HG02938 (cell line): ENCODE measurements around the gene C4orf33.
"Not testable (repeated sequence)": the region's sequence is repeated elsewhere in the genome, so short reads cannot be mapped to it uniquely, and the experiment has no call there.

Experiments
- ATAC-seq: cut with Tn5 transposase; IDR thresholded peaks from one replicate; pipeline ENCODE4 v1.9.1; 2021; ENCODE audit warnings: mild to moderate bottlenecking, moderate library complexity; ENCODE audit not compliant: unreplicated experiment

The C4orf33 gene

DNA sequence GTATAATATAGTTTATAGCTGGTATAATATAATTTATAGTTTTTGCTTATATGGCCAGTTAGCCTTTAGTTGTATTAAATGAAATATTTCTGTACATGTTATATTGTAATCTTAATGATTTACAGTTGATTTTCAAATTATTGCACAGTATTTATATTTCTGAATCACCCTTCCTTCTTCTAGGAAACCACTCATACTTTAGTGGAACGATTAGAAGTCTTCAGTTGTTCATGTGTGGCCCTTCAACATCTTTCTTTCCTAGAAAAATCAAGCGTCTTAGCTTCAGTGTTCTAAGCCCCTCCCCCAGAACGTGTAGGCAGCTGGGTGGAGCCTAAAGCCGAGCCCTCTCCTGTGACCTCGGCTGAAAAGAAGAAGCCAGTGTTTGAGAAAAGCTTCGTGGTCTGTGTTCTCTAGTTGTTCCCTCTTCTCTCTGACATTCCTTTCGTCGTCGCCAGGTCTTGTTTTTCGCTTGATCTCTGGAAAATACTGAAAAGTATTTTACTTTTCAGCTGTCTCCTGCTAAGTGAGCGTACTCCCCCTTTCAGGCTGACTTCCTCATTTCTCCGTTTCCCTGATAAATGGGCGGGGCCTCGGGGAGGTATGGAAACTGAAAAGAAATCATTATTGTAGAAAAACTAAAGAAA lies at the start of gene C4orf33:
Gene C4orf33, plus strand, starts transcription at position 342 of the 644 bp plus-strand sequence. CDS start 6,459 bp downstream, outside the sequence.
- peak; percentile 36 for ATAC-seq

DNA sequence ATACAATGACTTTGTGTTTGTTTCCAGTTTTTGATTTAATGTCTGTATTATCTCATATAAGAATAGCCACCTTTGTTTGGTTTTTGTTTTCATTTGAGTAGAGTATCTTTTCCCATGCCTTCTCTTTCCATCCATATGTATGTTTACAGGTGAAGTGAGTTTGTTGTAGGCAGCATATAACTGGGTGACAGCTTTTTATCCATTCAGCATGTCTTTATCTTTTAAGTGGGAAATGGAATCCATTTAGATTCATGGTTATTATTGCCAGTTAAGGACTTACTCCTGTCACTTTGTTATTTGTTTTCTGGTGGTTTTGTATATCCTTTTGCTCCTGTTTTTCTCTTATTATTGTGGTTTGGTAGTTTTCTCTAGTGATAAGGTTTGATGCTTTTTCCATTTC lies 36.9 kb upstream of the C4orf33 start:
- no peak for ATAC-seq

- no peak for ATAC-seq
Observed at GRCh38 chr4:129062580-129062979, 33.4 kb upstream of the C4orf33 start.

GRCh38 chr4:129063640-129064039 lies 32.3 kb upstream of the C4orf33 start:
- ATAC-seq: no peak

DNA sequence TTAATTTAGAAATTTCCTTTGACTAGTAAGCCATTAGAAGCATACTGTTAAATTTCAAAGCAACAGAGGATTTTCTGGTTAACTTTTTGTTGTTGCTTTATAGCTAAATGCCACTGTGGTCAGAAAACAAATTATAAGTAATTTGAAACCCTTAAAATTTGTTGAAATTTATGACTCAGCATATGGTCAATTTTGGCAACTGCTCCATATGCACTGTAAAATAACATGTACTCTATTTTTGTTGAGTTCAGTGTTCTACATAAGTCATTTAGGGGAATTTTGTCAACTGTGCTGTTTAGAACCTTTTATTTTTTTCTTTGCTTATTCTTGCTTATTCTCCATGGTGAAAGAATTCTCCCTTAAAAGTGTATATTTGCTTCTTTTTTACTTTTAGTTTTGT lies 31.2 kb upstream of the C4orf33 start:
- ATAC-seq: no peak

DNA sequence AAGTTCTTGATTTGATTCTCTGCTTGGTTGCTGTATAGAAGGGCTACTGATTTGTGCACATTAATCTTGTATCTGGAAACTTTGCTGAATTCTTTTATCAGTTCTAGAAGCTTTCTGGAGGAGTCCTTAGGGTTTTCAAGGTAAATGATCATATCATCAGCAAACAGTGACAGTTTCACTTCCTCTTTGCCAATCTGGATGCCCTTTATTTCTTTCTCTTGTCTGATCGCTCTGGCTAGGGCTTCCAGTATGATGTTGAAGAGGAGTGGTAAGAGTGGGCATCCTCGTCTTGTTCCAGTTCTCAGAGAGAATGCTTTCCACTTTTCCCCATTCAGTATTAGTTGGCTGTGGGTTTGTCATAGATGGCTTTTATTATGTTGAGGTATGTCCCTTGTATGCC lies 26.4 kb upstream of the C4orf33 start:
- ATAC-seq: not testable (repeated sequence)

DNA sequence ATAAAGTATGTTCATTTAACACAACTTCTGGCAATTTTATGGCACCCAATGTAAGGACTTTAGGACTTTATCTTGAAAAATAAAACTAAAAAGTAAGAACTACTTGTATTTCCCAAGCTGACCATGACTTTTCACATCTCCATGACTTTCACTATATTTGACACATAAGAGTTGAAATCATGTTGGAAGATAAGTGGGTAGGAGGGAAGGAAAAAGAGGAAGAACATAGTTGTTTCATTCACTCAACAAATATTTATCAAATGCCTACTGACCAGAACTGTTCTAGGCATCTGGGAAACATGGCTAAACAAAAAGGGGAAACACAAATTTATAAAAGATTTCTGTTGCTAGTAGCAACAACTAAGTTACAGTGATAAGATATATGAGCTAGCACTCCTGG lies 18.6 kb upstream of the C4orf33 start:
- ATAC-seq: no peak

DNA sequence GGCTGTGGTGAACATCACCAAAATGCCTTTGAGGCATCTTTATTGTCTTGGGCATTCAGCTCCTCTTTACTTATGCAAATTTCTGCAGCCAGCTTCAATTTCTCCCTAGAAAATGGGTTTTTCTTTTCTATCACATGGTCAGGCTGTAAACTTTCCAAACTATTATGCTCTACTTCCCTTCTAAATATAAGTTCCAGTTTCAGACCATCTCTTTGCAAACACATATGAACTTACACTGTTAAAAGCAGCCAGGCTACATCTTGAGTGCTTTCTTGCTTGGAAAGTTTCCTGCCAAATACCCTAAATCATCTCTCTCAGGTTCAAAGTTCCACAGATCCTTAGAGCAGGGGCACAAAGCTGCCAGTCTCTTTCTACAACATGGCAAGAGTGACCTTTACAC lies 15.8 kb upstream of the C4orf33 start:
- ATAC-seq: no peak

GRCh38 chr4:129082302-129082701 lies 13.7 kb upstream of the C4orf33 start:
- no peak for ATAC-seq

- no peak for ATAC-seq
Observed at GRCh38 chr4:129085472-129085871, 10.5 kb upstream of the C4orf33 start.

DNA sequence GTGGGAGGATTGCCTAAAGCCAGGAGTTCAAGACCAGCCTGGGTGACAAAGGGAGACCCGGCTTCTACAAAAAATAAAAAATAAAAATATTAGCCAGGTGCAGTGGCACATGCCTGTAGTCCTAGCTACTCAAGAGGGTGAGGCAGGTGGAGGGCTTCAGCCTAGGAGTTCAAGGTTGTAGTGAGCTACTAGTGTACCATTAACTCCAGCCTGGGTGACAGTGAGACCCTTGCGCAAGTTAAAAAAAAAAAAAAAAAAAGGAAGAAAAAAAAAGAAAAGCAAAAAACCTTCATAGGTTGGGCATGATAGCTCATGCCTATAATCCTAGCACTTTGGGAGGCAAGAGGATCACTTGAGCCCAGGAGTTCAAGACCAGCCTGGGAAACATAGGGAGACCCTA lies 8.4 kb upstream of the C4orf33 start:
- ATAC-seq: no peak

DNA sequence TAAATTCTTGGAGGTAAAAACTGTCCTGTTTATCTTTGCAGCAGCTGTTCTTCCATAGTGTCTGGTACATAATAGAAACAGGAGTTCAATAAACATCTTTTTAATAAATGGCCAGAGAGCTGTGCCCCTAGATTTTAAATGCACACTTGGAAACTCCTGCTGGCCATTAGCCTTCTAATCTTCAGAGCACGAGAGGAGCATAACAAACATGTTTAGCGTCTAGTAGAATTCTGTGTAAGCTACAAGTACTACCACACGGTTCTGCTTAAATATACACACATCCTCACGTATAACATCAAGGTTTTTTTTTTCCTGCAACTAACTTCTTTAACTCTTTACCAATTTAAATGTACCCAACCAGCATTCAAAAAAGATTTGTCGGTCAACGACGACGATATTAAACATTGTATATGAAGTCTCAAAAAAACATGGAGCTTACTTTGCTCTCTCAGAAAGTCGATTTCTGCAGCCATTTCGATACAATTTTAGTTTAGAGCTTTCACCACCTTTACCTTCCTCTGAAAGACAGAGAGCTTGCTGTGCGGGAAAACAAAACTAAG lies 3.2 kb upstream of the C4orf33 start:
- ATAC-seq: no peak

- peak; percentile 92 for ATAC-seq
Observed at GRCh38 chr4:129093191-129093920, 2.6 kb upstream of the C4orf33 start, which contains the start of gene SCLT1. Gene SCLT1, minus strand, starts transcription at chr4:129093539. Its CDS starts 436 bp downstream, at chr4:129093103.

- ATAC-seq: no peak
Observed at GRCh38 chr4:129094347-129094746, 1.6 kb upstream of the C4orf33 start.

- ATAC-seq: no peak
Observed at GRCh38 chr4:129098531-129099001, 2.6 kb downstream of the C4orf33 start.

DNA sequence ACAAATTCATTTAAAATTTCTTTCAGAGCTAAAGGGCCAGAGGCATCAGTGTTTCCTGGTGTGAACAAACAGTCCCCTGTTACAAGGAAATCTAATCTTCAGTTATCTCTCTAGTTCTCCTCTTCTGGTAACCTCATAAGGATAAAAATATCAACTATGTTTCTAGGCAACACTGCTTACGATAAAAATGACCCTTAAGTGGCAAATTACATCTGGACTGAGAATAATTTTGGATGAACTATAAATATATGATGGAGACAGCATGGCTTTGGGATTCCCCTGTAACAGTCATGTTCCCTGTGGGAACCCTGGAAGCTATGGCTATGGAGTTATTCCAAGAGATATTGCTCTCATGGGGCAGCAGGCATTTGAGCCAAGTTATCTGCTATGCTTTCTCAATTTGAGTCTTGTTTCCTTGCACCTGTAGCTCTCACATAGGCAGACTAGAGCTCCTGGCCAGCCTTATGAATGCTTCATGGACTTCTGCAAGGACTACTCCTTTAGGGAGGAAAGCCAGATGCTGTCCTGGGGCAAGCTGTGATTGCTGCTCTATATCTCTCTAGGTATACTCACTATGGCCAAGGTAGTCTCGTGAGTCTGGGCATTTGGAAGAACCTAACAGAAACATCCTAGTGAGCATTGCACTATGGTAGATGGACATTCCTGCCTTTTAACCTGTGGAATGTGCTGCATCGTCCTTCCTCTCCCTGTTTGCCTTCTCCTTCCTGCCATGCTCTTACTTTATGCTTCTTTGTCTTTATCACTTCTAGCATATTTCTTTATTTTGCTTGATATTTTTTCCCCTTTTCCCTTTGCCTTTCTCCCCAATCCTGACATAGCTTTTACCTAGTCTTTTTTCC lies 14.2 kb downstream of the C4orf33 start:
- ATAC-seq: no peak

DNA sequence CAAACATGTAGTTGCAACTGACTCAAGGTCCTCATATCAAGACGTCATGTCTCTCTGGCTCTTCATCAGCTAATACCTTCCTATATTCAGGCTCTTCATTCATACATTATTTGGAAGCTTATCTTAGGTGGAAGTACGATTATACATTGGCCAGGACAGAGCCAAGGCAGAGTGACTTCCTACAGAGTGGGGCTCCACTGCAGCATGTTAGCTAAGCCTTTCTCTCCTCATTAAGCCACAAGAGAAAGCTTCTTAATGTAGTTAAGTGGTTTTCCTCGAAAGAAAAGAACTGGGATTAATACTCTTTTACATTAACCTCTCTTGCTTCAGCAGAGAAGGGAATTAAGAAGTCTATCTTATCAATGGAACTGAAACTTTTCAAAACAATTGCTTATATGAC lies 15.0 kb downstream of the C4orf33 start:
- no peak for ATAC-seq

DNA sequence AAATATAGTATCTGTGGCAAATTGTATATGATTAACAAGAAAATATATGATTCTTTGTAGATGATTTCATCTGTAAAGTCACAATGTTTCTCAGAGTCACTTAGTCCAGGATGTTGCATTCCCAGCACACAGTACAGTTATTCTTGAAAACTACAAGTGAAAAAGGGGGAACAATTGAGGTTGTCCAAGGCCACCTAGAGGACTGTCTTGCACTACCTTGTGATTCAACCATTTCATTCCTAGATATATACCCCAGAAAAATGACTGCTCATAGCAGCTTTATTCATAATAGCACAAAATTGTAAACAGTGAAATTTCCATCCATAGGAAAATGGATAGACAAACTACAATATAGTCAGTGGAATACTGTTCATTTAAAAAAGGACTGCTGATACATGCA lies 16.0 kb downstream of the C4orf33 start:
- ATAC-seq: no peak

DNA sequence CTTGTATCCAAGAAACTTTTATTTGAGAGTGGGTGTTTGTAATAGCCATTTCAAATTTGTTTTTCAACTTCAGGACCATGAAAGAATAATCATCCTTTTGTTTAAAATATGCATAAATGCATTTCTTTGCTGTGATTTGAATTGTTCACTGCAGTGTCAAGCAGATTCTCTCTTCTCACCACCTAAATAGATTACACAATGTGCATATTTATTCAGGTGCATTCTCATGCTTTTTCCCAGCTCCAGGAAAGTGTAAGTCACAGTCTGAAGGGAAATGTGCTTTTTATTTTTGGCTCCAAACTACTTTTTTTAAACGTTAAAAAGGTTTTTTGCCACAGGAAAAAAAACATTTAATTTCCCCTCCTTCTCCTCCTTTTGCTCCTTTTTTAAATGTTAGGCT lies 17.5 kb downstream of the C4orf33 start:
- no peak for ATAC-seq

GRCh38 chr4:129113919-129114318 lies 18.0 kb downstream of the C4orf33 start:
- ATAC-seq: no peak

- no peak for ATAC-seq
Observed at GRCh38 chr4:129117705-129118104, 21.8 kb downstream of the C4orf33 start.
